KMS-11 (cell line): ENCODE measurements around the gene MUC2.

Source experiments
- H2AFZ ChIP-seq: fragments of 200-600 bp; sonication (generic); 2 replicates; pipeline ENCODE4 v1.6.1; 2016; ENCODE audit warnings: antibody characterized with exemption, mixed run types, low read depth
- H3K27ac ChIP-seq: fragments of 200-600 bp; sonication (generic); 2 replicates; pipeline ENCODE4 v1.6.1; 2016; ENCODE audit warnings: mild to moderate bottlenecking, mixed run types
- H3K27me3 ChIP-seq: fragments of 200-600 bp; sonication (generic); 2 replicates; pipeline ENCODE4 v1.6.1; 2017; ENCODE audit warnings: mild to moderate bottlenecking, low read depth, mixed run types, moderate library complexity; ENCODE audit not compliant: insufficient read depth
- H3K36me3 ChIP-seq: fragments of 200-600 bp; sonication (generic); 2 replicates; pipeline ENCODE4 v1.6.1; 2017; ENCODE audit warnings: mild to moderate bottlenecking, mixed run types; ENCODE audit not compliant: insufficient read depth
- H3K4me1 ChIP-seq: fragments of 200-600 bp; sonication (generic); 2 replicates; pipeline ENCODE4 v1.6.1; 2016; ENCODE audit warnings: mild to moderate bottlenecking, low read depth, mixed run types; ENCODE audit not compliant: poor library complexity, severe bottlenecking
- H3K4me2 ChIP-seq: fragments of 200-600 bp; sonication (generic); 2 replicates; pipeline ENCODE4 v1.7.0; 2016; ENCODE audit warnings: mild to moderate bottlenecking, mixed run types
- H3K4me3 ChIP-seq: fragments of 200-600 bp; sonication (generic); IDR thresholded peaks from 2 replicates; pipeline ENCODE4 v1.6.1; 2017; ENCODE audit warnings: low read depth, low read length, mixed read lengths; ENCODE audit not compliant: insufficient read depth
- H3K79me2 ChIP-seq: fragments of 200-600 bp; sonication (generic); 2 replicates; pipeline ENCODE4 v1.6.1; 2016; ENCODE audit warnings: low read depth, mixed run types; ENCODE audit not compliant: insufficient read depth
- H3K9ac ChIP-seq: fragments of 200-600 bp; sonication (generic); 2 replicates; pipeline ENCODE4 v1.6.1; 2016; ENCODE audit warnings: mild to moderate bottlenecking, mixed run types
- H4K20me1 ChIP-seq: fragments of 200-600 bp; sonication (generic); 2 replicates; pipeline ENCODE4 v1.6.1; 2016; ENCODE audit warnings: mild to moderate bottlenecking, mixed run types; ENCODE audit not compliant: insufficient read depth
- TF ChIP-seq, protein P1 (sequence below): fragments of 200-600 bp; sonication (generic); conservative IDR thresholded peaks from 2 replicates; pipeline ENCODE4 v1.6.1; 2017; ENCODE audit warnings: low read depth, mild to moderate bottlenecking, antibody characterized with exemption, low read length, moderate library complexity, mixed read lengths

MUC2 gene

GRCh38 chr11:1123970-1124369 is 49.3 kb downstream of the MUC2 start:
- no peaks in the 10 kb centered on the region for H3K4me1 ChIP-seq
- TF ChIP-seq, protein P1, sequence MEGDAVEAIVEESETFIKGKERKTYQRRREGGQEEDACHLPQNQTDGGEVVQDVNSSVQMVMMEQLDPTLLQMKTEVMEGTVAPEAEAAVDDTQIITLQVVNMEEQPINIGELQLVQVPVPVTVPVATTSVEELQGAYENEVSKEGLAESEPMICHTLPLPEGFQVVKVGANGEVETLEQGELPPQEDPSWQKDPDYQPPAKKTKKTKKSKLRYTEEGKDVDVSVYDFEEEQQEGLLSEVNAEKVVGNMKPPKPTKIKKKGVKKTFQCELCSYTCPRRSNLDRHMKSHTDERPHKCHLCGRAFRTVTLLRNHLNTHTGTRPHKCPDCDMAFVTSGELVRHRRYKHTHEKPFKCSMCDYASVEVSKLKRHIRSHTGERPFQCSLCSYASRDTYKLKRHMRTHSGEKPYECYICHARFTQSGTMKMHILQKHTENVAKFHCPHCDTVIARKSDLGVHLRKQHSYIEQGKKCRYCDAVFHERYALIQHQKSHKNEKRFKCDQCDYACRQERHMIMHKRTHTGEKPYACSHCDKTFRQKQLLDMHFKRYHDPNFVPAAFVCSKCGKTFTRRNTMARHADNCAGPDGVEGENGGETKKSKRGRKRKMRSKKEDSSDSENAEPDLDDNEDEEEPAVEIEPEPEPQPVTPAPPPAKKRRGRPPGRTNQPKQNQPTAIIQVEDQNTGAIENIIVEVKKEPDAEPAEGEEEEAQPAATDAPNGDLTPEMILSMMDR: no peak
- H3K79me2 ChIP-seq: no peaks in the 10 kb centered on the region
- no peak overlapping the region for H3K27ac ChIP-seq
- H3K27me3 ChIP-seq: peaks cover 52% of the 10 kb centered on the region
- H3K4me3 ChIP-seq: no peak overlapping the region
- no peaks in the 10 kb centered on the region for H4K20me1 ChIP-seq
- no peak overlapping the region for H2AFZ ChIP-seq
- H3K4me2 ChIP-seq: no peak overlapping the region
- no peaks in the 10 kb centered on the region for H3K36me3 ChIP-seq
- no peak overlapping the region for H3K9ac ChIP-seq
